K562 (cell line): ENCODE measurements around the gene ABHD16A. TPM values are rescaled to one million over a fixed set of nuclear protein-coding genes. Genes with fewer than 3 reads are reported as not detected.

Source experiments
- CREBBP ChIP-seq: IDR thresholded peaks from one replicate; pipeline ENCODE4 v1.6.1; 2012; ENCODE audit warnings: low read depth, mild to moderate bottlenecking, control low read depth, inconsistent platforms, low read length
- CSDE1 ChIP-seq, 2 experiments: fragments of 450-650 bp; IDR thresholded peaks; 2 replicates each; pipeline ENCODE4 v1.6.1; 2016; ENCODE audit warnings: mild to moderate bottlenecking in 1 of 2
- EP400 ChIP-seq: fragments of 450-650 bp; IDR thresholded peaks from 2 replicates; pipeline ENCODE4 v1.6.1; 2017; ENCODE audit warnings: antibody characterized with exemption, mild to moderate bottlenecking, moderate library complexity
- GTF2E2 ChIP-seq: fragments of 200-800 bp; sonication (Bioruptor generic); IDR thresholded peaks from 2 replicates; pipeline ENCODE4 v1.6.1; 2016; ENCODE audit warnings: missing genetic modification characterization, missing compliant biosample characterization
- JUN ChIP-seq, 2 experiments: sonication (generic) in 1 of 2; formaldehyde crosslinking in 1 of 2; IDR thresholded peaks; 2 replicates each; pipeline versions ENCODE4 v1.6.1 to v1.8.0; 2012 to 2022; ENCODE audit warnings: borderline replicate concordance in 2 of 2, mild to moderate bottlenecking in 2 of 2, improper control_type of control experiment in 1 of 2, low read depth in 1 of 2, low read length in 1 of 2, missing genetic modification reagents in 1 of 2
- MAFF ChIP-seq: IDR thresholded peaks from 2 replicates; pipeline ENCODE4 v1.6.1; 2012; ENCODE audit warnings: low read length, improper control_type of control experiment
- POLR3G ChIP-seq: IDR thresholded peaks from 2 replicates; pipeline ENCODE4 v1.6.1; 2011; ENCODE audit not compliant: insufficient read length, insufficient replicate concordance; ENCODE audit errors: extremely low read depth
- YY1 ChIP-seq, 3 experiments: IDR thresholded peaks; 2 replicates each; pipeline ENCODE4 v1.6.1; 2011; ENCODE audit warnings: low read length in 2 of 3, mild to moderate bottlenecking in 2 of 3, moderate library complexity in 2 of 3, borderline replicate concordance in 1 of 3, control low read depth in 1 of 3, low read depth in 1 of 3; ENCODE audit not compliant: insufficient read depth in 3 of 3, insufficient replicate concordance in 2 of 3, control insufficient read depth in 1 of 3, insufficient read length in 1 of 3; ENCODE audit errors: extremely low read depth in 1 of 3
- ZFP1 ChIP-seq: fragments of 450-650 bp; formaldehyde crosslinking; IDR thresholded peaks from 2 replicates; pipeline ENCODE4 v1.4.0; 2020; ENCODE audit warnings: mild to moderate bottlenecking, mixed read lengths
- polyA plus RNA-seq, 8 experiments: library from polyadenylated mRNA; depleted of rRNA in 4 of 8; stranded (reverse) in 5 of 8; unstranded in 3 of 8; fragments of >200 nt; fragmentation: Nextera tagmentation in 2 of 8; fragmentation: Illumina TruSeq in 1 of 8; extraction: Ambion mirVana in 2 of 8; extraction: Trizol in 1 of 8; gene quantifications; 2 replicates each; pipeline versions ENCODE4 v1.2.1 to v1.2.3, GENCODE V29; 2011 to 2014; ENCODE audit warnings: inconsistent platforms in 1 of 8, missing spikeins in 1 of 8
- total RNA-seq, 7 experiments: library from RNA; depleted of rRNA in 6 of 7; stranded (reverse); fragments of >200 nt in 6 of 7; fragmentation: Illumina TruSeq in 2 of 7; extraction: Trizol in 2 of 7; gene quantifications; 2 replicates each; pipeline versions ENCODE4 v1.2.1 to v1.2.3, GENCODE V29; 2011 to 2021; ENCODE audit warnings: low replicate concordance in 1 of 7
- TF ChIP-seq, protein P1 (sequence below): fragments of 250-450 bp; sonication (Bioruptor Pico); IDR thresholded peaks from 2 replicates; pipeline ENCODE4 v1.5.0; 2021; ENCODE audit warnings: mild to moderate bottlenecking, borderline replicate concordance
- TF ChIP-seq, protein P2 (sequence below): fragments of 250-450 bp; sonication (Bioruptor Pico); IDR thresholded peaks from 2 replicates; pipeline ENCODE4 v1.4.0; 2020; ENCODE audit warnings: mild to moderate bottlenecking, moderate library complexity

The ABHD16A gene
- total and polyA plus RNA-seq, 9 of the 15 experiments (the other 6 are each of a cell fraction or from before 2014, with no cell fraction given): 25.8 to 120 (median 81.6) TPM

- peak; percentile 91 for TF ChIP-seq EP400
- no peak; a peak in 1 of 4 replicates for TF ChIP-seq CSDE1 (IDR thresholded peaks at IDR 0.05)
- TF ChIP-seq JUN (IDR thresholded peaks at IDR 0.05; ENCODE audit: borderline replicate concordance, low read depth, low read length): peak; percentile 80
- 0 out of 2 replicates have a peak, but pooled peaks have one; percentile 24 for TF ChIP-seq JUN (CRISPR knock-in tag; IDR thresholded peaks at IDR 0.05; ENCODE audit: borderline replicate concordance)
- no peak for TF ChIP-seq POLR3G
- TF ChIP-seq ZFP1 (CRISPR knock-in tag): no peak
- TF ChIP-seq, protein P1, sequence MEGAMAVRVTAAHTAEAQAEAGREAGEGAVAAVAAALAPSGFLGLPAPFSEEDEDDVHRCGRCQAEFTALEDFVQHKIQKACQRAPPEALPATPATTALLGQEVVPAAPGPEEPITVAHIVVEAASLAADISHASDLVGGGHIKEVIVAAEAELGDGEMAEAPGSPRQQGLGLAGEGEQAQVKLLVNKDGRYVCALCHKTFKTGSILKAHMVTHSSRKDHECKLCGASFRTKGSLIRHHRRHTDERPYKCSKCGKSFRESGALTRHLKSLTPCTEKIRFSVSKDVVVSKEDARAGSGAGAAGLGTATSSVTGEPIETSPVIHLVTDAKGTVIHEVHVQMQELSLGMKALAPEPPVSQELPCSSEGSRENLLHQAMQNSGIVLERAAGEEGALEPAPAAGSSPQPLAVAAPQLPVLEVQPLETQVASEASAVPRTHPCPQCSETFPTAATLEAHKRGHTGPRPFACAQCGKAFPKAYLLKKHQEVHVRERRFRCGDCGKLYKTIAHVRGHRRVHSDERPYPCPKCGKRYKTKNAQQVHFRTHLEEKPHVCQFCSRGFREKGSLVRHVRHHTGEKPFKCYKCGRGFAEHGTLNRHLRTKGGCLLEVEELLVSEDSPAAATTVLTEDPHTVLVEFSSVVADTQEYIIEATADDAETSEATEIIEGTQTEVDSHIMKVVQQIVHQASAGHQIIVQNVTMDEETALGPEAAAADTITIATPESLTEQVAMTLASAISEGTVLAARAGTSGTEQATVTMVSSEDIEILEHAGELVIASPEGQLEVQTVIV (CRISPR knock-in tag): peak; percentile 91
- peak; percentile 99 for TF ChIP-seq GTF2E2 (tag)
- TF ChIP-seq, protein P2, sequence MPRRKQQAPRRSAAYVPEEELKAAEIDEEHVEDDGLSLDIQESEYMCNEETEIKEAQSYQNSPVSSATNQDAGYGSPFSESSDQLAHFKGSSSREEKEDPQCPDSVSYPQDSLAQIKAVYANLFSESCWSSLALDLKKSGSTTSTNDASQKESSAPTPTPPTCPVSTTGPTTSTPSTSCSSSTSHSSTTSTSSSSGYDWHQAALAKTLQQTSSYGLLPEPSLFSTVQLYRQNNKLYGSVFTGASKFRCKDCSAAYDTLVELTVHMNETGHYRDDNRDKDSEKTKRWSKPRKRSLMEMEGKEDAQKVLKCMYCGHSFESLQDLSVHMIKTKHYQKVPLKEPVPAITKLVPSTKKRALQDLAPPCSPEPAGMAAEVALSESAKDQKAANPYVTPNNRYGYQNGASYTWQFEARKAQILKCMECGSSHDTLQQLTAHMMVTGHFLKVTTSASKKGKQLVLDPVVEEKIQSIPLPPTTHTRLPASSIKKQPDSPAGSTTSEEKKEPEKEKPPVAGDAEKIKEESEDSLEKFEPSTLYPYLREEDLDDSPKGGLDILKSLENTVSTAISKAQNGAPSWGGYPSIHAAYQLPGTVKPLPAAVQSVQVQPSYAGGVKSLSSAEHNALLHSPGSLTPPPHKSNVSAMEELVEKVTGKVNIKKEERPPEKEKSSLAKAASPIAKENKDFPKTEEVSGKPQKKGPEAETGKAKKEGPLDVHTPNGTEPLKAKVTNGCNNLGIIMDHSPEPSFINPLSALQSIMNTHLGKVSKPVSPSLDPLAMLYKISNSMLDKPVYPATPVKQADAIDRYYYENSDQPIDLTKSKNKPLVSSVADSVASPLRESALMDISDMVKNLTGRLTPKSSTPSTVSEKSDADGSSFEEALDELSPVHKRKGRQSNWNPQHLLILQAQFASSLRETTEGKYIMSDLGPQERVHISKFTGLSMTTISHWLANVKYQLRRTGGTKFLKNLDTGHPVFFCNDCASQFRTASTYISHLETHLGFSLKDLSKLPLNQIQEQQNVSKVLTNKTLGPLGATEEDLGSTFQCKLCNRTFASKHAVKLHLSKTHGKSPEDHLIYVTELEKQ (CRISPR knock-in tag): 0 out of 2 replicates have a peak, but pooled peaks have one; percentile 20
- TF ChIP-seq CREBBP: no peak
- peak; percentile 61 for TF ChIP-seq MAFF
- TF ChIP-seq YY1 (IDR thresholded peaks at IDR 0.05; ENCODE audit: borderline replicate concordance in 1 of 3, control insufficient read depth in 1 of 3, extremely low read depth in 1 of 3, insufficient read depth in 3 of 3, insufficient read length in 1 of 3, insufficient replicate concordance in 2 of 3, low read depth in 1 of 3, low read length in 2 of 3): peak in 2 of 3 experiments; percentile 83 to 86
Observed at GRCh38 chr6:31702819-31703716, at the start of gene ABHD16A (continued).
